ENCODE data around the gene HVCN1.

HVCN1 gene

DNA sequence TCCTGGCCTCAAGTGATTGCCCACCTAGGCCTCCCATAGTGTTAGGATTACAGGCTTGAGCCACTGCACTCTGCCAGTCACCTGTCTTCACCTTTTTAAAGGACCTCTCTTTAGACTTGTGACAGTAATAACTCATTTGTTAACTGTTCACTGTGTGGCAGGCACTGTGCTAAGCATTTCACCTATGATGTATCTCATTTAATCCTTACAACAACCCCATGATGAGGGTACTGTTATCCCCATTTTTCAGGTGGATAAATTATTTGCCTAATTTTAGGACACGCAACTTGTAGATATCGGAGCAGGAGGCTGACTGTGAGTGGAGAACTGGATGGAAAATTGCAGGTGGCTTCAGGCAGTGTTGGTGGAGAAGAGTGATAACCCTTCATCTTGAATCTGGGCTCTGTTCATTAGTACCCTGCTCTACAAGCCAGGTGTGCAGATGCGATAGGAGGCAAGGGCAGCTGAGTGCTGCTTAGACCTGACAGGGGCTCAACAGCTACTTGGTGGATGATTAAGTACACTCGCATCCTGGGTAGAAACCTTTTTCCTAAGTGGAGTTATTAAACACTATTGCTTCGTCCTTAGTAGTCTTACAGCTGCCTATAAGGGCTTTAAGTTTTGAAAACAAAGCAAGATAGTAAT is 72.3 kb downstream of the HVCN1 start:
- DNase-seq (ENCODE audit: low spot score) = no peak

GRCh38 chr12:110615171-110615570 is 73.7 kb downstream of the HVCN1 start:
- DNase-seq (ENCODE audit: low spot score) = no peak

DNA sequence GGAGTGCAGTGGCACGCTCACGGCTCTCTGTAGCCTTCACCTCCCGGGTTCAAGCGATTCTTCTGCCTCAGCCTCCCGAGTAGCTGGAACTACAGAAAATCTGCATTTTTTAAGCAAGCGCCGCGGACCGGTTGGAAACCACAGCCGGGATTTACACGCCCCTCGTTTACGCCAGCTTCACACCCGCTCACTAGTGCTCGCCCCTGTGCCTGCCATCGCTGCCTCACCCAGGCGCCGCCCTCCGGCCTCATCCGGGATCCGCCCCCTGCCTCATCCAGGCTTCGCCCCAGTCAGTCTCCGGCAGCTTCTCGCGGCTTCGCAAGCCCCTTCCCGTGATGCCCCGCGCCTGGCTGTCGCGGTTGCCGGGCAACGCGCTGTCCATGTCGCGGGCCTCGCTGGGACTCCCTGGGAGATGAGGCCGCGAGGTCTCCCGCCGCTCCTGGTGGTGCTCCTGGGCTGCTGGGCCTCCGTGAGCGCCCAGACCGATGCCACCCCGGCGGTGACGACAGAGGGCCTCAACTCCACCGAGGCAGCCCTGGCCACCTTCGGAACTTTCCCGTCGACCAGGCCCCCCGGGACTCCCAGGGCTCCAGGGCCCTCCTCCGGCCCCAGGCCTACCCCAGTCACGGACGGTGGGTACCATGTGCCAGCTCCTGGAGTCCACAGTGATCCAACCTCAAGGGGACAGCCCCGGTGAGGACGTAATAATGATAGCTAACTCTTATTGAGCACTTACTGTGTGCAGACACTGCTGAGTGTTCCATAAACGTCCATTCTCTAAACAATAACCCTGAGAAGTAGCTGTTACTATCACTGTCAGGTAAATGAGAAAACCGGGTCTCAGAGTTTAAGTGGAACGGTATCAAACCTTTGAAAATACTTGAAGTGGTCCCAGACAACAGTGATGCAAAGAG is 74.9 kb downstream of the HVCN1 start, which contains the start of gene TCTN1:
Gene TCTN1 (plus strand): TSS at position 359 of the 914 bp plus-strand sequence. CDS start 54 bp downstream, at position 413.
- DNase-seq (ENCODE audit: low spot score) = peak; percentile 96

- DNase-seq (ENCODE audit: low spot score) = no peak
These were observed 75.7 kb downstream of the HVCN1 start for GRCh38 chr12:110613071-110613770.

DNA sequence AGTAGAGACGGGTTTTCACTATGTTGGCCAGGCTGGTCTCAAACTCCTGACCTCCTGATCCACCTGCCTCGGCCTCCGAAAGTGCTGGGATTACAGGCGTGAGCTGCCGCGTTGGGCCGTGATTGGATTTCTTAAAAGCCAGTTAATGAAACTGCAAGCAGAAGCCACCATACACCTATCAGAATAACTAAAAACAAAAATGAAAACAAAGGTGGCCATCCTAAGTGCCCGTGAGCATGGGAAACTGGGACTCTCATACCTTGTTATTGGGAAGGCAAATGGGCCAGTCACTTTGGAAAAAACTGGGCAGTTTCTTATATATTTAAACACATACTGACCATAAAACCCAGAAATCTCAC is 82.7 kb downstream of the HVCN1 start:
- DNase-seq (ENCODE audit: low spot score) = no peak

GRCh38 chr12:110602085-110602814 is 86.7 kb downstream of the HVCN1 start:
- peak; percentile 70 for DNase-seq (ENCODE audit: low spot score)

GRCh38 chr12:110600254-110600653 is 88.7 kb downstream of the HVCN1 start:
- DNase-seq (ENCODE audit: low spot score) = peak; percentile 75

- DNase-seq (ENCODE audit: low spot score) = no peak
These were observed 89.6 kb downstream of the HVCN1 start for GRCh38 chr12:110599334-110599733.

Measured in RKO (cell line).